WTC11 (cell line): ENCODE results near the gene ASB13.

Experiments used
- ARID4B ChIP-seq: sonication (generic); formaldehyde crosslinking; IDR thresholded peaks from 2 replicates; pipeline ENCODE4 v1.8.0; 2023; ENCODE audit warnings: missing genetic modification reagents, mild to moderate bottlenecking, borderline replicate concordance
- CREB1 ChIP-seq: sonication (generic); formaldehyde crosslinking; IDR thresholded peaks from 2 replicates; pipeline ENCODE4 v1.8.0; 2023; ENCODE audit warnings: mild to moderate bottlenecking, missing genetic modification reagents
- FOXK1 ChIP-seq: sonication (generic); formaldehyde crosslinking; IDR thresholded peaks from 2 replicates; pipeline ENCODE4 v1.8.0; 2022; ENCODE audit warnings: mild to moderate bottlenecking, moderate library complexity, missing genetic modification reagents
- SMAD3 ChIP-seq: sonication (generic); formaldehyde crosslinking; IDR thresholded peaks from 2 replicates; pipeline ENCODE4 v1.8.0; 2022; ENCODE audit warnings: missing genetic modification reagents, mild to moderate bottlenecking, borderline replicate concordance

DNA sequence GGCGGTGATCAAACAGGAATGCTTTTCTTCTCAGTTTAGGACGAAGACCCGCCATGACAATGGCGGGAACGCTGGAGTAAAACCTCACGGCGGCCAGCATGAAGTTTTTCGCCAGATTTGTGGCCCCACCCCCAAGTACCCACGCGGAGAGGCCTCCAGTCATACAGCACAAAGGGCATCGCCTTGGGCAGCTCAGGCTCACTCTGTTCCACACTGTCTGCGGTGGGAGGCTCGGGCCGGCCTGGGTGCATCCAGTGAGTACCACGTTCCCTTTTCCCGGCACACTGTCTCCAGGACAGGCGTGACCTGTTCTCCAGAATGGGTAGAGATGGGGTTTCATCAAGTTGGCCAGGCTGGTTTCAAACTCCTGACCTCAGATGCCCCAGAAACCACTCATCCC is 27.3 kb downstream of the ASB13 start:
- TF ChIP-seq CREB1 (CRISPR knock-in tag) (no peak), FOXK1 (CRISPR knock-in tag) (no peak), SMAD3 (no peak), ARID4B (CRISPR knock-in tag) (no peak)
